ENCODE measurements around the gene SAMD4A. TPM values are rescaled to one million over a fixed set of nuclear protein-coding genes. Genes with fewer than 3 reads are reported as not detected.
A peak's percentile ranks its signal among the peaks of the same experiment; 100 is the strongest.

The SAMD4A gene
- total and polyA plus RNA-seq, 2 of the 4 experiments (the other 2 are of a cell fraction): 22.9 to 38.2 TPM

DNA sequence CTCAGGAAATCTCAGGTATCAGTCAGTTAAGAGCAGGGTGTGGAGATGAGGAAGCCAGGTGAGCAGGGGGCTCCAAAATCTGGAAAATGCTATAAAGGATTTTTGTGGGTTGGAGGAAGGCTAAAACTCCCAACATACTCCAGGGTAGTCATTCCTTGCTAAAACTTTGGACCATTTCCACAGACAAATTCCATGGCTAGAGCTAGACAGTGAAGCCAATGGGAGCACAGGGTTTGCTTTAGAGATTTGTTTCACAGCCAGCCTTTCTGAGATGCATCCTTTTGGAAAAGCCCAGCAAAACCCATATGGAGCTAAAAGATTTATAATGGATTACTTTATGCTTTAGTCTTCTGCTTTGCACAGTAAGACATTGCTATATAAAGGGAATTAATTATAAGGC is 146.5 kb downstream of the SAMD4A start:
- Histone ChIP-seq H2AK9ac (replicated peaks; ENCODE audit: low read depth, low read length, poor library complexity) (no peak overlapping the region), H3K18ac (ENCODE audit: low read depth, low read length) (peak overlapping the region; percentile 63), H2AFZ (replicated peaks; ENCODE audit: low read length, poor library complexity) (no peak overlapping the region), H4K5ac (ENCODE audit: low read depth, low read length) (no peak overlapping the region), H2BK5ac (ENCODE audit: low read depth, low read length, poor library complexity, severe bottlenecking) (peak overlapping the region; percentile 56), H4K20me1 (ENCODE audit: insufficient read depth, low read length) (peaks cover 62% of the 10 kb centered on the region), H2BK120ac (ENCODE audit: low read depth, low read length) (no peak overlapping the region), H3K9ac (ENCODE audit: low read depth, low read length) (no peak overlapping the region), H4K91ac (ENCODE audit: insufficient read depth, low read depth, low read length) (no peak overlapping the region), H3K4me2 (ENCODE audit: low read depth, low read length) (peak overlapping the region; percentile 59), H3K4me1 (ENCODE audit: control insufficient read depth, insufficient read depth, low read length) (peaks cover 25% of the 10 kb centered on the region), H3K4ac (ENCODE audit: low read depth, low read length) (no peak overlapping the region; the same call in 1 of the 2 replicates), H3K9me1 (ENCODE audit: insufficient read depth, low read length) (peaks cover 22% of the 10 kb centered on the region), H2BK20ac (ENCODE audit: low read depth, low read length) (no peak overlapping the region), H3K4me3 (ENCODE audit: insufficient read depth, low read depth, low read length) (no peak overlapping the region), H3K14ac (replicated peaks; ENCODE audit: low read depth, low read length) (no peak overlapping the region), H4K8ac (ENCODE audit: low read depth in 2 of 2, low read length in 2 of 2) (no peak overlapping the region), H3K9me3 (ENCODE audit: control insufficient read depth, insufficient read depth, low read length) (no peaks in the 10 kb centered on the region), H3K27me3 (ENCODE audit: control insufficient read depth, insufficient read depth, low read length) (no peaks in the 10 kb centered on the region), H2AK5ac (ENCODE audit: low read depth, low read length) (no peak overlapping the region), H3K56ac (ENCODE audit: extremely low read depth, insufficient read depth, low read length) (no peak overlapping the region), H2BK15ac (ENCODE audit: low read depth, low read length) (no peak overlapping the region), H3K27ac (ENCODE audit: insufficient read depth, low read length) (peak overlapping the region; percentile 65; the same call in 1 of the 2 replicates), H3K79me1 (ENCODE audit: low read depth in 1 of 2, low read length in 2 of 2) (peaks cover 52 to 85% of the 10 kb centered on the region in 2 experiments), H3K36me3 (ENCODE audit: control insufficient read depth, insufficient read depth, low read length) (0 out of 2 replicates have a peak, but pooled peaks cover 3% of the 10 kb centered on the region), H3K23ac (ENCODE audit: low read depth, low read length) (no peak overlapping the region)
- no TSS peak for BruUV-seq (replicated peaks)
- no peak for TF ChIP-seq FOS (IDR thresholded peaks at IDR 0.05; ENCODE audit: low read depth, low read length)
- no peak for TF ChIP-seq BHLHE40 (IDR thresholded peaks at IDR 0.05; ENCODE audit: low read depth, low read length)
- TF ChIP-seq SMC3 (IDR thresholded peaks at IDR 0.05; ENCODE audit: low read depth, low read length): no peak
- no peak for TF ChIP-seq NFE2L2 (IDR thresholded peaks at IDR 0.05; ENCODE audit: low read depth, low read length)
- TF ChIP-seq RFX5 (IDR thresholded peaks at IDR 0.05; ENCODE audit: low read depth, low read length): no peak
- TF ChIP-seq, protein P1, sequence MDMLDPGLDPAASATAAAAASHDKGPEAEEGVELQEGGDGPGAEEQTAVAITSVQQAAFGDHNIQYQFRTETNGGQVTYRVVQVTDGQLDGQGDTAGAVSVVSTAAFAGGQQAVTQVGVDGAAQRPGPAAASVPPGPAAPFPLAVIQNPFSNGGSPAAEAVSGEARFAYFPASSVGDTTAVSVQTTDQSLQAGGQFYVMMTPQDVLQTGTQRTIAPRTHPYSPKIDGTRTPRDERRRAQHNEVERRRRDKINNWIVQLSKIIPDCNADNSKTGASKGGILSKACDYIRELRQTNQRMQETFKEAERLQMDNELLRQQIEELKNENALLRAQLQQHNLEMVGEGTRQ (IDR thresholded peaks at IDR 0.05; ENCODE audit: low read depth, low read length): no peak
- no peak for TF ChIP-seq CEBPB (IDR thresholded peaks at IDR 0.05; ENCODE audit: low read depth, low read length)
- TF ChIP-seq MXI1 (IDR thresholded peaks at IDR 0.05; ENCODE audit: borderline replicate concordance, low read depth, low read length): no peak
- TF ChIP-seq RAD21 (IDR thresholded peaks at IDR 0.05; ENCODE audit: low read length): no peak
- TF ChIP-seq, protein P2, sequence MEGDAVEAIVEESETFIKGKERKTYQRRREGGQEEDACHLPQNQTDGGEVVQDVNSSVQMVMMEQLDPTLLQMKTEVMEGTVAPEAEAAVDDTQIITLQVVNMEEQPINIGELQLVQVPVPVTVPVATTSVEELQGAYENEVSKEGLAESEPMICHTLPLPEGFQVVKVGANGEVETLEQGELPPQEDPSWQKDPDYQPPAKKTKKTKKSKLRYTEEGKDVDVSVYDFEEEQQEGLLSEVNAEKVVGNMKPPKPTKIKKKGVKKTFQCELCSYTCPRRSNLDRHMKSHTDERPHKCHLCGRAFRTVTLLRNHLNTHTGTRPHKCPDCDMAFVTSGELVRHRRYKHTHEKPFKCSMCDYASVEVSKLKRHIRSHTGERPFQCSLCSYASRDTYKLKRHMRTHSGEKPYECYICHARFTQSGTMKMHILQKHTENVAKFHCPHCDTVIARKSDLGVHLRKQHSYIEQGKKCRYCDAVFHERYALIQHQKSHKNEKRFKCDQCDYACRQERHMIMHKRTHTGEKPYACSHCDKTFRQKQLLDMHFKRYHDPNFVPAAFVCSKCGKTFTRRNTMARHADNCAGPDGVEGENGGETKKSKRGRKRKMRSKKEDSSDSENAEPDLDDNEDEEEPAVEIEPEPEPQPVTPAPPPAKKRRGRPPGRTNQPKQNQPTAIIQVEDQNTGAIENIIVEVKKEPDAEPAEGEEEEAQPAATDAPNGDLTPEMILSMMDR (conservative IDR thresholded peaks at IDR 0.05; ENCODE audit: low read depth, low read length): no peak
- TF ChIP-seq POLR2A (IDR thresholded peaks at IDR 0.05; ENCODE audit: low read depth, low read length): no peak
- TF ChIP-seq MAFK (IDR thresholded peaks at IDR 0.05; ENCODE audit: low read depth, low read length): no peak
- TF ChIP-seq RCOR1 (IDR thresholded peaks at IDR 0.05; ENCODE audit: insufficient replicate concordance, low read length): no peak
- TF ChIP-seq, protein P3, sequence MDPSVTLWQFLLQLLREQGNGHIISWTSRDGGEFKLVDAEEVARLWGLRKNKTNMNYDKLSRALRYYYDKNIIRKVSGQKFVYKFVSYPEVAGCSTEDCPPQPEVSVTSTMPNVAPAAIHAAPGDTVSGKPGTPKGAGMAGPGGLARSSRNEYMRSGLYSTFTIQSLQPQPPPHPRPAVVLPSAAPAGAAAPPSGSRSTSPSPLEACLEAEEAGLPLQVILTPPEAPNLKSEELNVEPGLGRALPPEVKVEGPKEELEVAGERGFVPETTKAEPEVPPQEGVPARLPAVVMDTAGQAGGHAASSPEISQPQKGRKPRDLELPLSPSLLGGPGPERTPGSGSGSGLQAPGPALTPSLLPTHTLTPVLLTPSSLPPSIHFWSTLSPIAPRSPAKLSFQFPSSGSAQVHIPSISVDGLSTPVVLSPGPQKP (IDR thresholded peaks at IDR 0.05; ENCODE audit: borderline replicate concordance, low read depth, low read length): no peak
- ATAC-seq (ENCODE audit: low read depth) (peak; percentile 71), DNase-seq (peak; percentile 65)
- intact Hi-C loops (cut with micrococcal nuclease) (no loop called here), in situ Hi-C loops (cut with MboI; ENCODE audit: low sequenced_read_pairs) (no loop called here), dilution Hi-C loops (cut with HindIII; ENCODE audit: low sequenced_read_pairs, unreplicated experiment) (no loop called here)
- CTCF ChIA-PET: interaction anchor here (1.2 to 1.6 kb wide), 2 partner anchors 20 to 60 kb away, joined by 3 to 4 read pairs; no protein-coding TSS in a partner anchor
- POLR2A ChIA-PET (ENCODE audit: unreplicated experiment): no interaction called here
